ENCODE measurements around the gene ZNF385A.

The ZNF385A gene, protein sequence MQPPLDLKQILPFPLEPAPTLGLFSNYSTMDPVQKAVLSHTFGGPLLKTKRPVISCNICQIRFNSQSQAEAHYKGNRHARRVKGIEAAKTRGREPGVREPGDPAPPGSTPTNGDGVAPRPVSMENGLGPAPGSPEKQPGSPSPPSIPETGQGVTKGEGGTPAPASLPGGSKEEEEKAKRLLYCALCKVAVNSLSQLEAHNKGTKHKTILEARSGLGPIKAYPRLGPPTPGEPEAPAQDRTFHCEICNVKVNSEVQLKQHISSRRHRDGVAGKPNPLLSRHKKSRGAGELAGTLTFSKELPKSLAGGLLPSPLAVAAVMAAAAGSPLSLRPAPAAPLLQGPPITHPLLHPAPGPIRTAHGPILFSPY

DNA sequence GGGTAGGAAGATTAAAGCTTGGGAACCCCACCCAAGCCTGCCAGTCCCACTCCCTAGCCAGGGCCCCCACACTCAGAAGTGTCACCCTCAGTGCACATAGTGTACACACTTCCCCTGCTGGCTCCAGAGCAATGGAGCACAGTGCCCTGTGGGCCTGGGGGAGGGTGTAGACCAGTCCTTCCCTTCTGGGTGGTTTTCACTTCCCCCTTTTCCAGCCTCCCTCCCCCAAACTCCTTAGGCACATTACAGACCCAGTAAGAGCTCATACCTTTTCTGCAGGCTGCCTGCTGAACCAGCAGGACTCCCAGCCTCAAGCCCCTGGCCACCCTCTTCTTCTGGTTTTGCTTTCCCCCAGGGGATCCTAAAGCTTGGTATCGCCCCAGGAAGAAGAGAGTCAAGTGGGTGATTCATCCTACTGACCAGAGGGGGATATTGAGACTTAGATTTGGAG lies at the start of gene ZNF385A:
ZNF385A (minus strand) TSS at position 143 of the 451 bp plus-strand sequence. CDS start 219 bp downstream, outside the sequence.
- no peak for DNase-seq (ENCODE audit: low spot score)

DNA sequence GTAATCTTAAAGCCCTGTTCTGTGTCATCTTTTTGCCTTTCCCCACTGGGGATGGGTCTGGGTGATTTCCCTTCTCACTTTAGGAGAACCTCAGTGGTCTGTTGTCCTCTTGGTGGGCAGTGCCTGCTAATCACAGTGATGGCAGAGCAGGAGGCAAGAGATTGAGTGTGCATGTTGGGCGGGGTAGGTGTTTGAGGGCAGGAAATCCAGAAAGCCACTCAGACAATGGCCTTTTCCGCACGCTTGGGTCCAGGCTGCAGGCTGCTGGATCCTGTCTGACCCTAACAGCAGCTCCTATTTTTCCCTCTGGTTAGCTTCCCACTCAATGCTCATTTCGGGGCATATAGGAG lies 48.3 kb upstream of the ZNF385A start:
- DNase-seq (ENCODE audit: low spot score): no peak

DNA sequence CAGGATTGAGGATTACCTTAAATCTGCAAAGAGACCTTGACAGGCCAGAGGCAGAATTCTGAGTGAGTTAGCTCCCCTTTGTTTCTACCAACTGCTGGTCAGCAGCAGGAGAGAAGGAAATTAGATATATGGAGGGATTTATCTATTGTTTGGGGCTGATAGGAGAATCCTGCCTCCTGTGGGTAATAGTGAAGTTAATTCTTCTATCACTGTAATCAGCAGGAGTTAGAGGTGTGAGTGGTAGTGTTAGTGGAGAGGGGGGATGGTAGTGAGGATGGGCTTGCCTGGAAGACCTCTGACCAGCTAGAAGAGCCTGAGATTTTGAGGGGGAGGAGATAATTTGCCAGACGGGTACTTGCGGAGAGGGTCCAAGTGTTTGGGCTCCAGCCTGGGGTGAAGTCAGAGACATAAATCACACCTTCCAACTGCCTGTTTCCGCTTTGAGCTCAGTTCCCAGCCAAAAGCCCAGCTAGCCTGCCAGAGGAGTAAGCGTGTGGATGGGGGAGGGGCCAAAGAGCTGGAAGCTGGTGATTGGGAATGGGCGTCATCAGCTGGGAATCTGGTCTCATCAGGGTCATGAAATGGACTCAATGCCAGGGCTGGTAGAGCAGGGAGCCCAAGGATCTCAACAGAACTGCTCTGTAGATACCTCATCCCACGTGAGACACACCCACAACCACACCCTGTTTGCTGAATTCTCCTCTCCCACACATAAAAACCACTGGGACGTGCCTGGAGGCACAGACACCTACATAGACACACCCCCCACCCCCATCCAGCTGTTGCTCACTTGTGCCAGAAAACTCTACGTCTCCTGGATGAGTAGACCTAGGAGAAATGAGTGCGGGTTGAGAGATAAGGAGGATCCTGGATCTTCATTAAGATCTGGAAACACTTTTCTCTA lies 47.6 kb upstream of the ZNF385A start:
- no peak for DNase-seq (ENCODE audit: low spot score)

DNA sequence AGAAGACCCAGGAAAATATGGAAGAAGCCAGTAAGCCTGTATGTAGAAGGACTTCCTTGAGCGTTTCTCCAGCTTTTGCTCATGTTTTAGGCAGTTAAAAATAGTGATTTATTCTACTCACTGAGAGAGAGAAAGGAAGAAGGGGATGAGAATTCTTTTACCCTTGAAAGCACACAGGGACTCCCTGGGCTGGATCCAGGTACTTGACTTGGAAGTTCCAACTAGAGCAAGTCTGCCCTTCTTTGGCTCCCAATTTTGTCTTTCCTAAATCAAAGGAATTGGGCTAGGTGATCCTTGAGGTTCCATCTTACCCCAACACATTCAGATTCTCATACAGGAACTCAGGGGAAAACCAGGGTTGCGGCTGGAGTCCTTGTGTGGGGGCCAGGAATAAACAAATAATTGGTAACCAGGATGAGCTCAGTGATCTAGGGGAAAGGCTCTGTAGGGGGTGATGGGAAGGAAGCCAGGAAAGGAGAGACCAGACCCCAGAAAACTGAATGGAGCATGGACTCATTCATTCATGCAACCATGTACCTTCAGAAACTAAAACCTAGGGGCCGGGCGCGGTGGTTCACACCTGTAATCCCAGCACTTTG lies 46.0 kb upstream of the ZNF385A start:
- no peak for DNase-seq (ENCODE audit: low spot score)

DNA sequence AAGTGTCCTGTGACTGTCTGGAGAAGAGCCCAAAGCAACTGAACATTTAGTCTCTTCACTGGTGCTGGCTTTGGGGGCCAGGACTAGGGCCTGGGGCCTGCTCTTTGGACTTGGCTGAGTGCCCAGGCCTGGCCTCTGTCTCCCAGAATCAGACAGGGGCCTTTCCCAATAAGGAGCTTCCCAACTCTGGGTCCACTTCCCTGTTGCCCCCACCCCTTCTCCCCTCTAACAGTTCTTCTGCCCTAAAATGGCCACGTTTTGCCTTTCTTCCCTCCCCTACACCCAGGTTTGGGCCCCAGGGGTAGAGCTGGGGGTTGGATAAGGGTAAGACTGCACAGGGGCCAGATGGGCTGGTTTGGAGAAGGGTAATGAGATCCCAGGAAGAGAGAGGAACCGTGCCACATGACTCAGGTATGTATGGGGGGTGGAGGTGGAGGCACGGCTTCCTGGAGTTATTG lies 44.5 kb upstream of the ZNF385A start:
- no peak for DNase-seq (ENCODE audit: low spot score)

DNA sequence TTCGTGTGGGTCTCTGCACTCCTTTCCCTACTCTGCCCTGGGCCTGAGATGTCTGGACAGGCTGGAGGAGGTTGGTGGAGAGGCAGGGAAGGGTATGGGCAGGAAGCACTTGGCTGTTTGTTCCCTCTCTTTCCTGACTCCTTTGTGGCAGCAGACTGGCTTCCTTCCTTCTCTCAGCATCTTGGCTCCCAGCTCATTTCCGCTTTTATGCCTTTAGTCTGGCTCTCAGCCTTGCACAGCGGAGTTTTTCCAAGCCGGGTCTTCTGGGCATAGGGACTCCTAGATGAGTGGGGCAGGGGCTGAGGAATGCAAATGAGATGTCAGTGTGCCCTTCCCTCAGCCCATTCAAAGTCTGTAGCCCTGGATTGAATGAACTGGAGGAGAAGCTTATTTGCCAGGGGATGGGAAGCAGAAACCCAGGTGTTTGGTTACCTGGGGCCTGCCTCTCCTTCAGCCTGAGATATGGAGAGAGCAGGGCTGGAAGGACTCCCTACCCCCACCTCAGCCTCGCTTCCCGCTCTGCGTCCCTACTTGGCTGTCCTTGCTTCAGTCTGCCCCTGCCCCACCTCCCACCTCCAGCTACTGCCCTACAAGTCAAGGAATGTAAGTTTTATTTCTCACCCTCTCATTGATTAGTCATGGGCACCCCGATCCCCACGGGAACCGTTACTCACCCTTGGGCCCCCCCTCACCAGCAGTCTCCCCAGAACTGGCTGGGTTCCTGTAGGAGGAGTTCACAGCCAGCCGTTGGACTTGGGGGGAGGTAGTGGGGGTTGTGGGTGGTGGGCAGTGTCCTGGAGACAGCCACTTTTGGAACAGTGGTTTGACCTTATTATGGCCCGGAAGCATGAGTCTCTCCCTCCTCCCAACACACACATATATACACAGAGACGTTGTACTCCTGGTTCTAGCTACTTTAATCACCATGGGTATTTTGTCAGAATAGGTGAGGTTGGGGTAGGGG lies 43.8 kb upstream of the ZNF385A start:
- peak; percentile 45 for DNase-seq (ENCODE audit: low spot score)

DNA sequence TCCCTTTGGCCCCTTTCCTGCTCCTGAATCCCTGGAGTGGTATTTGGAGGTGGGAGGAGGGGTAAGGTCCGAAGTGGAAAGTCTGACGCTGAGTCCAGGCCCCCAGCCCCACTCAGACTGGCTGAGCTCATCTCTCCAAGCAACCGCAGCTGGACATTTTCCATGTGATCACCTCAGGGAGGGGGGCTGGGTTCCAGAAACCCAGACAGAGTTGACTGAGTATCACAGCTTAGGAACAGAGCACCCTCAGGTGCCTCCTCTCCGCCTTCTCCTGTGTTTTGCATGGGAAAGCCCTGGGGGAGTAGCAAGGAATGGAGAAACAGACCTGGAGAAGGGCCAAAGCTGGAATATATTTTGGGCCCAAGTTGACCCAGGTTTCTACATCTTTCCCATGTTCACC lies 42.6 kb upstream of the ZNF385A start:
- no peak for DNase-seq (ENCODE audit: low spot score)

DNA sequence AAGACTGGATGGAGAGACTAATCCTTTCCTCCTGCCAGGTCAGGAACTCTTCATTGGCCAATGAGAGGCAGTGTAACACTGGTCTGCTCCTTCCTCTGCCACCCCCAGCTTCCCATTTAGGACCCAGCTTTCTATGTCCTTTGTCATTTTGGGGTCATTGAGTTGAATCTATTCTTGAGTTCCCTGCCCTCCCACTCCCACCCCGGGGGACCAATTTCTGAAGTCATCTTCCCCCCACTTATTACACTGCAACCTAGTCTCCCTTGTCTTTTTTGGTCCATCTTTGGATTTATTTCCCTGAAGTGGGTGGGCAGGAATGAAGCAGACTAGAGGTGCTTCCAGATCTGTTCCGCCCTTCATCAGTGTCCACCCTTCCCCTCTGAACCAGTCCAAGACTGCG lies 42.2 kb upstream of the ZNF385A start:
- no peak for DNase-seq (ENCODE audit: low spot score)

DNA sequence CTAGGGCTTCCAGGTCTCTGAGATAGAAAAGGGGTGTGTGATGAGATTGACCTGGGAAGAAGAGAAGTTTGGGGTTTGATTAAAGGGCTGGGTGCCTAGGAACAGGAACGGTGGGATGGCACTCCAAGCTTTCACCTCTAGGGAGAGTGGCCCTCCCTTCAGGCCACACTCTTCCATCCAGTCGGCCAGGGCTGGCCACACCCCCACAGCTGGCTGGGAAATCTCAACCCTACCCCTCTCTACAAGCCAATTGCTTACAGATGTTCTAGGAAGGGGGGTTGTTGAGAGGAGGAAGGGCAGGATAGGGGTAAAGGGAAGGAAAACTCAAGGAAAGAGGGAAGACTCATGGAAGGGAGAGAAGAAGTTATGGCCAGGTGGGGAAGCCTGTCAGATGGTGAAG lies 41.2 kb upstream of the ZNF385A start:
- DNase-seq (ENCODE audit: low spot score): no peak

DNA sequence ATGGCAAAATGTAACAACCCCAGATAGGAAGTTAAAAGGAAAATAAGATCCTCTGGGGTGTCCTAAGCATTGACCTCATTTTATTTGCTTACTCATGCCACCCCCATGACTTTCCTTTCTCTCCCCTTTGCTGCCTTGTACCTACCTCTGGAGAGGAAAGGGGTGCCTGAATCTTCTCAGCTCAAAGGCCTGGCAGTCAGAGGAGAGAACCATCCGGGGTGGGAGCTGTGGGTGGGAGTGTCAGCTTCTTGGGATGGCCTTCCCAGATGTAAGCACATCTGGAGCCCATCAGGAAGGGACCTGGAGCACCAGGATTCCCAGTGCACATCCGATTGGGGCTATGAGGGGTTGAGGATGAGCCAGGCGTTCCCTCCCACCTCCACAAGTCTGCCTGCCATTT lies 39.7 kb upstream of the ZNF385A start:
- no peak for DNase-seq (ENCODE audit: low spot score)

DNA sequence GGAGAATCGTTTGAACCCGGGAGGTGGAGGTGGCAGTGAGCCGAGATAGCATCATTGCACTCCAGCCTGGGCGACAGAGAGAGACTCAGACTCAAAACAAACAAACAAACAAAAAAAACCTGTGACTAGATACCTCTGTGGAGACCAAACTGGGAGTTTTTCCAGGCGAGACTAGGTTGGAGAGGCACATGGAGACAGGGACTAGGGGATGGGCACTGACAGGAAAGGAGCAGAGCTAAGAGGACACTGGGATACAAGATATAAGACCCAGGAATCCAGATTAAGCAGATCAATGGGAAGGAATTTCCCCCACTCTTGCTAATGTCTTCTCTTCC lies 39.2 kb upstream of the ZNF385A start:
- DNase-seq (ENCODE audit: low spot score): no peak

DNA sequence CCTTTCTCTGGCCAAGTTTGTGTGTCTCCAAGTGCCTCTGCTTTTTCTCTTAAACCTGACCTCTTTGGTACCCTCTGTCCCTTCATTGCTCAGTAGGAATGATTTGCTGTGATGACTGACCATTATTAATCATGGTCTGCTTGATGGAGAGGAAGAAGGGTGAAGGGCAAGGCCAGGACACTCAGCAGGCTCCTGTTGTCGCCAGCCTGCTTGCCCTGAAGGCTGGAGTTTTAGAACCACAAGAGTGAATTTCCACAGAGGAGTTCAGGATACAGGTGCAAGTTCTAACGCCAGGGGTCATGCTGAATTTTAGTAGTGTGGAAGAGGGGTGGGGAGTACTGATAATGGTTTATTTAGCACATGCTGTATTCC lies 37.3 kb upstream of the ZNF385A start:
- DNase-seq (ENCODE audit: low spot score): no peak

DNA sequence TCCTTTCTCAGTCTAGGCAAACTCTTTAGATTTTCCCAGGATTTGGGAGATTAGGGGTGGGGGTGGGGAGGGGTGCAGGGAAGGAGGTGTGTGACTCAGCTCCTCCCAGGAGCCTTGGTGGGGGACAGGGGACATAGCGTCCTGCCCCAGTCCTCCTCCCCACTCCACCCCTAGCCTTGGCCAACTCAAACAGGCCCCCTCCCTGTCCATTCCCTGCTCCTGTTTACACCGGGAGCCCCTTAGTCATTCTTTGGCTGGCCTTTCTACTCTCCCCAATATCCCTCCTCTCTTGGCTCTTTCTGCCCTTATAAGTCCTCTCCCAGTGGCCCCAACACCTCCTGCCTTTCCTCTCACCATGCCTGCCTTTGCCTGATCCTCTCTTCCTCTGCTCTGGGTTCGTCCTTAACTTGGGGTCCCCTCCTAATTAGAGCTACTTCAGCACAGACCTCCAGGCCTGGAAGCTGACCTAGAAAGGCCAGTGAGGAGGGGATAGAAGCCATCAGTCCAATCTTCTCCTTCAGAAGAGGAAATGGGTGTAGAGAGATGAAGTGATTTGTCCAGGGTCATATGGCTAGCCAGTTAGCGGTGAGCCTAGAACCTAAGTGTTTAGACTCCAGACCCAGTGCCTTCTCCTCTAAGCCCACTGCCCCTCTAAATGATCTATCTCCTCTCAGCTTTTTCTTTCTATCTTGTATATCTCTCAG lies 36.8 kb upstream of the ZNF385A start:
- DNase-seq (ENCODE audit: low spot score): no peak

DNA sequence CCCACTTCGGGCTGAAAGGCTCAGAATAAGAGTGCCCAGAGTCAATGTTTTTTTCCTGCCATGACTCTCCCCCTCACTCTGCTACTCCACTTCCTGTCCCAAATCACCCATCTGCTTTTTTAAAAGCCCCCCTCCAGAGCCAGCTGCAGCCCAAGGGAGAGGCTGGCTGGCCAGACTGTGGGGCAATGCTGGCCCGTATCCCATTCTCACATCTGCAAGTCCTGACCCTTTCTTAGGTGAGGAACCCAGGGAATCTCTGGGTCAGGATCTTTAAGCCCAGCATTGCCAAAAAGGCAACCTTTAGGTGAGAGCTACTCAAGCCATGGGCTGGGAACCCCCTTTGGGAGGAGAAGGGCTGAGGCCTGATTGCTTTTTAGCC lies 36.2 kb upstream of the ZNF385A start:
- DNase-seq (ENCODE audit: low spot score): no peak

DNA sequence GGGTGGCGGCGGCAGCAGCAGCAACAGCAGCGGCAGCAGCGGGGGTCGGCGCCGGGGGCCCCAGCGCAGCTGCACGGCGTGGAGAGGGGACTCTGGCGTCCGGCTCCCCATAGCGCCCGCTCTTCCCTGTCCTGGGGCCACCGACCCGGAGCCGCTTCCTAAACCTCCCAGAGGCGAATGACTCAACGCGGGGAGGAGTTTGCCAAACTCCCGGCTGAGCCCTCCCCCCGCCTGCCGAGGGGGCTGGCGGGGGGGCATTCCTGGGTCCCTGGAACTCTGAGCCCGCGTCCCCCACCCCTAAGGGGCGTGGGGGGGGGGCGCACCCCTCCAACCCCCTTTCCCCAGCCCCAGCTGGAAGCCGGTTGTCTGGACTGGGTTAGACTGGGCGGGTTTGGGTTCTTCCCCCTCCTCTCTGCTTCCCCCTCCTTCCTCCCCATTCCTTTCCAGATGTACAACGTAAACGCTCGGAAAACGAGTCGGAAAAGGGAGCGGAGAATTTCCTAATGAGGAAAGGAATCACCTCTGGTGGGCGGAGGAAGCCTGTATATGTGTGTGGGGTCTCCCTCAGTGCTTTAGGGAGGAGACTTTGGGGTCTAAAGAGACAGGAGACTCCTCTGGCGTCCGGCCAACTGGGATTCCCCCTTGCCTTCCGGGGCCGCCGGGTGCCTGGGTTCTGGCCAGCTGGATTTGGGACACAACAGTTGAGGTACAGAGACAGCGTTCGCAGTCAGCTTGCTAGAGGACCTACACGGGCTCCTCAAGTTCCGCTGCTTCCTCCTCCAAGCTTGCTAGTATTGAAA lies 34.8 kb upstream of the ZNF385A start, which contains the start of gene ITGA5:
ITGA5 (minus strand) TSS at position 179 of the 800 bp plus-strand sequence; CDS start at position 111, 68 bp downstream.
- peak; percentile 50 for DNase-seq (ENCODE audit: low spot score)

DNA sequence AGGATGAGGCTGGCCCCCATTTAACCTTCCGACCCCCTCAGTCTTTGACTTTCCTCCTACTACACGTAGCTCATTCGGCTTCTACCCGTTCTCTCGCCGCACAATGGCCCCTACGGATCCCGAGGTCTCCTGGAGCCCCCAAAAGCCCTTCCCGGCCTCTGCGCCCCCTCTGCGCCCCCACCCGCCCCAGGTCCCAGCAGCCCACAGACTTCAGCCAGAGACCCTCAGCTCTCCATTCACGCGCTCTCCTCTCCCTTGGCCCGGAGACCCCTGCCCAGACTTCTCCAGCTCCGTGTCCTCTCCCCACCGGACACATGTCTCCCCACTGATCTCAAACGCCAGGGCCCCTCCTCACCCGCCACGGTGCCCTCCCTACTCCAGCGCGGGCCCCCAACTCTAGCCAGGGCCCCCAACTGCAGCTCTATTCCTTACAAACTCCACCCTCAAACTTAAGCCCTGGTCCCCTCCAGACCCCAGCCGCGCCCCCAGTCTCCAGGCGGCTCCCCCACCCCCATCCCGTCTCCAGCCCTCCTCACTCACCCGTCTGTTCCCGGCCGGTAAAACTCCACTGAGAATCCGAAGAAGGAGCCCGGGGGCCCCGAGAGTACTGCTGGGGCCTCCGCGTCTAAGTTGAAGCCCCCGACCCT lies 34.0 kb upstream of the ZNF385A start:
- DNase-seq (ENCODE audit: low spot score): no peak

DNA sequence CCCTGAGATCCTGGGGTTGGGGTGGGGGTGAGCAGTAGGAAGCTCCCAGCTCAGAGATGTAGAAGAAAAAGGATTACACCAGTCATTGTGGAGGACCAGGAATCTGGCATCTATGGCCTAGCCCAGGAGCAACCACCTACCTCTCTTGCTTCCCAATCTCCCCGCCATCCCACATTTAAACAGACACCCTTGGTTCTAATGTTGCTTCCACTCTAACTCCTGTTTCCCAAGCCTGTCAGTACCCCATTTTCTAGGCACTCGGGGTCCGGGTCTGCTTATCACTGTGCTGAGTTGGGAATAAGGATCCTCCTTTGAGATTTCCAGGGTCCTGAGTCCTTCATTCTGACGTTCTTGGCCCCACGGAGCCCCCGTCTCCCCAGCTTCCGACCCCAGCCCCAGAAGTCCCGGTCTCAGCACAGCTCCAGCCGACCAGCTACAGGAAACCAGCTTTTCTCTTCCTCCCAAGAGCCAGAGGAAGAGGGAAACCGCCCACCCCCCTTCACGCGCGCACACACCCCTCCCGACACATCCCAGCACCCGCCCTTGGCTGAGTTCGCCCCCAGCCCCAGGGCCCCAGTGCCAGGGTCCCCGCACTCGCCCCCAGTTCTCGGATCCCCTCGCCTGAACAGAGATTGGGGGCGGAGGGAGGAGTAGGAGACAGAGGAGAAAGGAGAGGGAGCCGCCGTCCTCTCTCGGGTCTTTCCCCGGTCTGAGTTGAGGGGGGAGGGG lies 33.3 kb upstream of the ZNF385A start:
- DNase-seq (ENCODE audit: low spot score): no peak

DNA sequence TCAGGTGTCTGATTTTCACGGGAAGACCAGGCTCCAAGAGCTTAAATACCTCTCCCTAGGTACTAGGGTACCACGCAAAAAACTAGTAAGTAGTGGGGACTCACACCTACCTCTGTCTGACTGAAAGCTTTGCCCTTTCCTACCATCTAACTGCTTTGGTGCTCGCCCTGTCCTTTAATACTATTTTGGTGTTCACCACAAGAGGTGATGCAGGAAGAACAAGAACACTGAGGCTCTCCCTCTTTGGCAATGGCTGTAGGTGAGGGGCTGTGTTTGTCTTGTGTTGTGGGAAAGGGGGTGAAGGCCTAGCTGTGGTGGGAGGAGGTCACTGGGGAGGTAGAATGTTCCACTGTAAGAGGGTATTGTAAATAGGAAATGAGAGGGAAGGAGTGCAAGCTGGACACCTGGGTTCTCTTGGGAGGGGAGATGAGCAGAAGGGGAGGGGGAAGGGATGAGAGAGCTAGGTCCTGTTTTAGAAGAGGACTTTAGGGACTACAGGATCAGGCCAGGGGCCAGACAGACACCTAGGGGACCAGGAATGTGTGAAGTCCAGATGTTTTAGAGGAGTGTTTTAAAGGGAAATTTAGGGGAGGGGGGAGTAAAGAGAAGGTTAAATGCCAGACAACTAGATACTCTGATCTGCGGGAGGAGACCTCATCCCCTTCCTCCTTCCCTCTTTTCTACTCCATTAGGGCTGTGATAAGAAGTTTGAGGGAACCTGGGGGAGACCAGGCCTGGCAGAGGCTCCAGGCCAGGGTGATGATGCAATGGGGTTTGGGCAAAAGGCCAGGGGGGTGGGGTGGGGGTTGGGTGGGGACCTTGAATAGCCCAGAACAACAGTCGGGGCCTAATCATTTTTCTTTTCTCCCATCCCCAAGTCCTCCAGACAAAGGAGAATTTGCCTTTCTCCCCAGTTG lies 32.4 kb upstream of the ZNF385A start:
- no peak for DNase-seq (ENCODE audit: low spot score)
